GM19397 (cell line): ENCODE data around the gene PTPRM.

Source experiments
- ATAC-seq: cut with Tn5 transposase; IDR thresholded peaks from one replicate; pipeline ENCODE4 v1.9.1; 2021; ENCODE audit warnings: mild to moderate bottlenecking, moderate library complexity; ENCODE audit not compliant: unreplicated experiment

PTPRM gene

DNA sequence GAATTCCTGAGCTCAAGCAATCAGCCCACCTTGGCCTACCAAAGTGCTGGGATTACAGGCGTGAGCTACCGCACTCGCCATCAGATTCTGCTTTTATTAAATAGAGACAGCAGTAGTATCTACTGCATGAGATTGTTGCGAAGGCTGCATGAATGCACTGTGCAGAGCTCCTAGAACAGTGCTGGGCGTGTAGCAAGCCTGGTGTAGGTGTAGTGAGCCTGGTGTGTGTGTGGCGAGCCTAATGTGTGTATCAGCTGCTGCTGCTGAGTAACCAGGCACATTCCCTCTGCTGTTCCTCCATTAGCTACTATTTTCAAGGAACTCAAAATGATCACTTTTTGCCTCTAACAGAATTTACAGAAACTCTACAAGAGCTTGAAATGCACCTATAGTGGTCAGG, 57.6 kb downstream of the PTPRM start:
- ATAC-seq, result no peak

DNA sequence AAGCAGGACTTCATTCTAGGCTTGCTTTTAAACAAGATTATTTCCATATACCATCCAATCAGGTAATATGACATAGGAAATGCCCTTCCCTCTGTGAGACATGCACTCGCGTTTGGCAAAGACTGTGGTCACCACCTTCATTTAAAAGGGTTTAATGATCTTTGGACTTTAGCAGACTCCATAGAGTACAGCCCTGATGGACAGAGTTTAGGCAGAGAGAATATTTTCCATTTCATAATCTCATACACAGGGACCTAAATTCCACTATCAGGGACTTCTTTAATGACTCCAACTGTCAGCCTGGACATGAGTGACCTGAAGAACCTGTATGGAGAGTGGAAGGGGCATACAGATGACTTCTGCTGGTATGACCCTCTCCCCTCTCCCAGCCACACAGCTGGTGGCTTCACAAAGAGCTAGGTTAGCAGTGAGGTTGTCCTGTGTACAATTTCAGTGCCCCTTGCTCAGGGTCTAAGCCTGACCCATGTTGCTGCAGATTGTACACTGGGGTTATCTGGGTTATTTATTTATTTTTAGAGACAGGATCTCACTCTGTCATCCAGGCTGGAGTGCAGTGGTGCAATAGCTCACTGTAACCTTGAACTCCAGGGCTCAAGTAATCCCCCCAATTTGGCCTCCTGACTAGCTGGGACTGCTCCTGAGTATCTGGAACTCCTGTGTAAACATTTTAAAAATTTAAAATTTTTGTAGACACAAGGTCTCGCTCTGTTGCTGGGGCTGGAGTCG, 59.2 kb downstream of the PTPRM start:
- ATAC-seq, result no peak

DNA sequence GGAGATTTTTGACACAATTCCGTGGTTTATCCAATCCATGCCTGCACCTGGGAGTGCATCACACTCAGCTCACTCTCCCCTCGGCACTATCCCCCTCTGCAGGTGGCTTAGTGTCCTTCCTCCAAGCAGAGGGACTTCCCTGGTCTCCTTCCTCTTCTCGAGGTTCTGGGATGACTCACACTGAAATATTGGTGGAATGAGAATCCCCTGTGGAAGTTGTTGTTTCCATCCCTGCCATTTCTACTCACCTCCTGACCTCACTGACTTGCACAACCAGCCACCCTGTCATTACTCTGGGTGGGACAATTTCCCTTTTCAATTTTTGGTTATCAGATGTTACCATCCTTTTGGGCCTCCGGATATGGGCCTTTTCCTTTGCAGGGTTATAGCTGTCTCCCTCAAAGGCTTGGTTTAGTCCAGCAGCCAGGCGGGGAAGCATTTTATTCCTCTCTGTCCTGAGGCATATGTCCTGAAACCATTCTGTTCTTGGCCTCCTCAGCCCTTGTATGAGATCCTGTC, 59.9 kb downstream of the PTPRM start:
- no peak for ATAC-seq

DNA sequence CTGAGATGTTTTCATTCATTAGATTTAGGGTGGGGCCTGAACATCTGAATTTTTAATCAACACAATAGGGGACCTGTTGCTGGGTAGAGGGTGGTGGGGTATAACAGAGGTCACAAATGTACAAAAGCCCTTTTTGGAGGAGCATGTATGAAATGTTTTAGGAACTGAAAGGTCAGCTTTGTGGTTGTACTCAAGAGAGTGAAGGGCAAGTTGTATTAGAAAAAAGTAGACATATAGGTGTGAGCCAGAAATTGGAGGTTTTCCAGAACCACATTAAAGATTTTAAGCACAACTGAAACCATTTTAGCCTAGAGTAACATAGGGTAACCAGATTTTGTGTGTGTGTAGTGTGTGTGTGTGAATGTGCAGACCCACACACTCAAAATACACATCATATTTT, 62.3 kb downstream of the PTPRM start:
- no peak for ATAC-seq

DNA sequence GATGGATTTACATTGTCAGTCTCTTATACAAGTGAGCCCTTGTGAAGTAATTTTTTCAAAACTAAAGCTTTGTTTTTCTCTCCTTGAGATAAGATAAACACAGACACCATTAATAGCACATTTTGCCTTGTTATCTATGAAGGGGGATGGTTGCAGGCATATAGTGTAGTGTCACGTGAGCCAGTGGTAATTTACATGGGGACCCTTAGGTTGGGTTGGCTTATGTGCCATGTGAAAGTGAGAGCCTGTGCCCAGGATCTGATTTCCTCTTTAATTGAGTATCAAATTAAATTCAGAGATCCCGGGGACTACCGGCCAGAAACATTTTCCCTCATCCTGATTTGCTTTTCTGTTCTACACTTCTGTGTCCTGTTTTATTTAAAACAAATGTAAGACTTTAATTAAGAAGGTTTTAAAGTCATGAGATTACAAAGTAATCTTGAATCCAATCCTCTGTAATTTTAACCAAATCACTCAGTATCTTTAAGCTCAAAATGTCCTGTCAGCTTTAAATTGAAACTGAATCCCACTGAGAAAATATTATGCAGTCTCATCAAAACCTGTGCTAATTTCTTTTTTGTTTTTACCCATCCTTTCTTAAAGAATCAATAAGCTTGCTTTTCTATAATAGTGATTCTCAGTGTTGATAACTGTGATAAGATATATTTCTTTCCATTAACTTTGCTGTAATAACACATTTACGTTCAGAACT, 63.8 kb downstream of the PTPRM start:
- ATAC-seq, result no peak

DNA sequence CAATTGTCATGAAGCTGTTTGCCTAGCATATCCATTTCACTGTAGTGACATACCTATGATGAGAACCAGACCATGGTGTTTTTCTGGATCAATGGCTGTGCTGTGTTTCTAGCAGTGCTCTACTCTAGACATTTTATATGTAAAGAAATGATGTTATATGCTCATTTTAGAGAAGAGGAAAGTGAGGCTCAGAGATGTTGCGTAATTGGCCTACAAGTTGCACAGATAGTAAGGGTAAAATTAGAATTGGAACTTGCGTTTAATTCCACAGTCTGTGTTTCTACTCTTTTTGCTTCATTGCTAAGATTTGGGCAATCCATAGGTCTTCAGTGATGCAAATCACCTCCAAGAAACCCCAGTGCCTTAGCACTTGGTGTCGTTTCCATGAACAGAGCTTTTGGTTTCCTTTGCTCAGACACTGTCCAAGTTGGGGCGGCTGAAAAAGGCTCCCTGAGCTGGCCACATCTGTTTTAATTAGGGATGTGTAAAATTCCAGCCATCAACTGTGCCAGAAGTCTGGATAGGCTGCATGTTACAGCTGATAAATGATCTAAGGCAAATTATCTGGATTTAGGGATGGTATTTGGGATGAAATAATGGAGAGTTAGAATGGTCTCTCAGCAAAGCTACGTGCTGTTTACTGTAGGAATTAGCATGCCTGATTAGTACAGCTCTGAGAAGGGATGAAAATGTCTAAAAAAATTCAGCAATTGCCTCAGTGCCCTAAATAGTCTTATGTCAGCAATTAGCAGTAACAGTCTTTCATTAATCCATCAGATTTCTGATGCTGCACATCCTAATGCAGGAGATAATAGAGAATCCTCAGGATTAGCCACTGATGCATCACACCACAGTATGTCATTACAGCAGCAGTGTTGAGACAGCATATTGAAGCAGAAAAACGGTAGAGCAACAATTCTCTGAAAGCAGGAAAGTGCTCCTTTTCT, 65.3 kb downstream of the PTPRM start:
- ATAC-seq, result no peak

DNA sequence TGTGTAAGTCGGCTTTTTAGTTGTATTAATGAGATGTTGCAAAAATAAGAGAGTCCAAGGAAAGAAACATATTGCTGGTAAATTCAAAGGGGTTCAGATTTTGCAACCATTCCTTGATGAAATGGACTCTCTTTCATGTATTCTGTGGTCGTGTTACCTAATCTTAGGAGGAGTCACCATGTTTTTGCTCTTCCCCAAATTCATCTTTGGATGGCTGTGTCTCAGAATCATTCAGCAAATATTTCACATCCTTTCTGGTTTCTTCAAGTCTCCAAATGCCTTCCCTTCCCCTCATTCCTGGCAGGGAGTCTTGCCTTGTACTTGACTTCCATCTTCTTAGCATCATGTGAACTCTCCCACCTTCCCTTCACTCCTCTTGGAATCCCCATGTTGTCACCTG, 66.1 kb downstream of the PTPRM start:
- ATAC-seq, result no peak

DNA sequence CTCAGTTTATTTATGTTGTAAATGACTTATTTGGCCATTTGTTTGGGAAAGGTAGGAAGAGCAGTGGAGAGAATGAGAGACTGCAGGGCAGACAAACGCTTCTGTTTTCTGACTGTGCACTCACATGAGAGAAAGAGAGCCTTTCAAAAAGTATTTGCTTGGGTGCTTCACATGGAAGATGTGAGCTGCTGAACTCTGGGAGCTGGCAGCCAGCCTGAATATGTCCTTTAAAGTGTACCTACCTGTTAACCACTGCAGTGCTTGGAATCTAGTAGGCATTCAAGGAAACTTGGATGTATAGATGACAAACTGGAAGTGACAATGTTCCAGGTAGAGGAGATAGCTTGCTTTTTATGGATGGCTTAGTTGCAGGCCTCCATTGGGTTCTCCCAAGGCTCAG, 68.8 kb downstream of the PTPRM start:
- no peak for ATAC-seq

DNA sequence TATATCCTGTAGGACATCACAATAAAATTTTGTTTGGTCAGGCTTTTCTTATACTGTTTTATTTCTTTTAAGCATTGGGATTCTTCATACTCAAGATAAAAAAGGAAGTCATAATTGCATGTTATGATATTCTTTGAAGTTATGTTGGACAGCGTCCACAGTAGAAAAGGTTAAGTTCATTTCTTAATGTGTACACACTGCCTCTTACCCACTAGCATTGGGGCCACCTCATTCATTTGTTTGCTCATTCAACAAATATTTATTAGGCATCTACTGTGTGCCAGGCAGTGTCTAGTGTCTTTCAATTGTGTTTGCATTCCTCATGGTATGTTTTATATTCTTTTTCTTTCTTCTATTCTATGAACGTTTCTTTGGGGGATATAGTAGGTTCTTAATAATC, 70.2 kb downstream of the PTPRM start:
- ATAC-seq, result no peak

DNA sequence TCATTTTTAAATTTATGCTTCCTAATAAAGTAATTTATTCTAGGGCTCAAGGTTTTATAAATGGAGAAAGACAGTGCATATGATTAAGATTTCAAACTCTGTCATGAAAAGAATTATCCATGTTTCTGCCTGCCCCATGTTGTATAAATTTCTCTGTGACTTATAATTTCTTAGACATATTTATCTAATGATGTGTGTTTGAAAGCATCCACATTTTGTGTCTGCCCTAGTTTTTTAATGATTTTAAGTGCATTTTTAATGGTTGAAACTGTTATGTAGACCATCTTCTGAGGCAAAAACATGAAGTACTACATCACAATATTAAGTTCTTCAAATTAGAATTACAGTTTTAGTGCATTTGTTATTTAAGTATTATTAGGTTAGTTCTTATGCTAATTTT, 71.2 kb downstream of the PTPRM start:
- no peak for ATAC-seq

DNA sequence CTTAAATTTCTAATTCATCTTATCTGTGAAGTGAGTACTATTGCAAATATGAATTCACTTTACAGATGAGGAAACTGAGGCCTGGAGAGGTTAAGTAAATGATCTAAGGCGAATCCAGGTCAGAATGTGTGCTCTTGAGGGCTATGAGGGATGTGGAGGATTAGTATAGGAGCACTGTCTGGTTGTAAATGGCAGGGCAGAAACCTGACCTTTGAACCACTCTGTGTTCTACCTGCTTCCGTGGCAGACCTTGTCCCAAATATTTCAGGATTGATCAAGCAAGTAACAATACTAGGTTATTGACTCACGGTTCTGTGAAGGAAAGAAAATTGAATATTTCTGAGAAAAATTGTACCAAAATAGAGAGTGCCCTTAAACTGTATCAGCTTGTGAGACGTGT, 74.7 kb downstream of the PTPRM start:
- ATAC-seq, result no peak

DNA sequence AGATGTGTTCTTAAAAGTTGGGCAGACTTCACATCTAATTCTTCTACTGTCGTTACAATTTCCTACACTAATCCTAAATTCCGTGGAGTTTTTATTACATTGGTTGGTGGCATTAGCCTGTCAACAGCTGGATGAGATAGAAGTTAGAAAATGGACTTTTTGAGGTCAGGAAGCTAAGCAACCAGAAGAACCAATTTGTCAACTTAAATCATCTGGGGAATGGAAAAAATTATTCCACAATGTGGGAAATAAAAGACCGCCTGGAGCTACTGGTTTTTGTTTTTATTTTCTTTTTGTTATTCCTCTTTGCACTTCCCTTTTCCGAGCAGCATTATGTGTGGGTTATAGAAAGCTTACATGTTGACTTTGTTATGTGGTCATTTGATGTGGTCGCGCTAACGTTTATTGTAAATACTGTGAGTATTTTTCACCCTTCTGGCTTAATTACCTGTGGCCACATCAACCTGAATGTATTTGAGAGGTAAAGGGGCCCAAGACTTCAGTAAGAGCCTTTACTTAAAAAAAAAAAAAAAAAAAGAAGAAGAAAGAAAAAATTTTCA, 75.3 kb downstream of the PTPRM start:
- no peak for ATAC-seq

DNA sequence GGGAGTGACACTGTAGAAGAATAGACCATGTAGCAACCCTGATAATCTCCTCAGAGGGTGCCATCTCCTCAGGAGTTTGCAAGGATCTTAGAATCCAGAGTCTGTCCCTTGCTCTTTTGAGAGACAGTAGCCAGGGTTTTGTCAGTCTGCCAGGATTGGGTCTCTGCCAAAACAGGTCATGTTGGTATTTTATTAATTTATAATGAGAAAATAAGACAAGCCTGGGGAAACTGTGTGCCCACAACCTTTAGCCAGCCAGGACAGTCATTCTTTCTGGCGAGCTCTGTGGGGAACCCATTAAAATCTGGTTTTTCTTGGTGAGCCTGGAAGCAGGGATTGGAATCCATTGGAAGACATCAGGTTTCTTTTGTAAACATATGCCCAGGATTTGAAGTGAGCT, 78.6 kb downstream of the PTPRM start:
- no peak for ATAC-seq

DNA sequence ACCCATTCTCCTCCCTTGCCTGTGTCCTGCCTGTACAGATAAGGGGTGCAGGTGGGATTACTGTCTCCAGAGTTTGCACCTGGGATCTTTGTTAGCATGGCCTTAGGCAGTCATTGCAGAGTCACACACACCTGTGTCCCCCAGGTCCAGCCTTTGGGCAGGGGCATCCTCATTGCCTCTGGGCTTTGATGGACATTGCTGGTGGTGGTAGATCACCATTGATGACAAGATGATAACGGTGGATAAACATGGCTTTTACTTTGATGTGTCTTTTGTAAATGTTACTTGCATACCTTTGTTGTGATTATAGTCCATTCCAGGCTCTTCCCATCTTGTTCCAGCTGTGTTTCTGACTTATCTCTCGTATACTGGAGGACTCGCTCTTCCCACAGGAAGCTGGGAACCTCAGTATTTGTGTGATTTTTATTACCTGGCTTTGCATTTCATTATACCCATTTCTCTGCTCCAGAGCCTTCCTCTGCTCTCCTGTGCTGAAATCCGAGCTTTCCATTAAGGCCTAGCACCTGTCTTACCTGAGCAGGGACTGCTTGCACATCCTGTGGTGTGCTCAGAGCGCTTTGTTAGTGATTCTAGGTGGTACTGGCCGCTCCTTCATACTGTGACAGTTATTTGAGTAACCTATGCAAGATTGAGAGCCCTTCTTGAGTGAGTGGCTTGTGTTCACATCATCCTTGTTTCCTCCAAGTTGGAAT, 79.2 kb downstream of the PTPRM start:
- no peak for ATAC-seq

DNA sequence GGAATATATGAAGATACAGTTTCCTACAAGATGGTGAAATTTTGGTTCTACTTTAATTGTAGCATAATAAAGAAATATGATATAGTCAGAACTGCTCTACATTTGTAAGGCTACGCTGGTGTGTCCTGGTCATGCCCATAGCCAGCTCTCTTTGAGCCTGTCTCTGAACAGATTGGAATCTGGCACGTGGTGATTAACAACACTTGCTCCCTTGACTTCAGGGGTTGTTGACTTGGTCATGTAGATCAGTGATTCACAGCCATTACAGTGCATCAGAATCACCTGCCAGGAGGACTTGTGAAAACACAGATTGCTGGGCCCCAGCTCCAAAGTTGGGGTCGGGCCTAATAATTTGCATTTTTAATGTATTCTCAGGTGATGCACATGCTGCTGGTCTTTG, 80.4 kb downstream of the PTPRM start:
- no peak for ATAC-seq

DNA sequence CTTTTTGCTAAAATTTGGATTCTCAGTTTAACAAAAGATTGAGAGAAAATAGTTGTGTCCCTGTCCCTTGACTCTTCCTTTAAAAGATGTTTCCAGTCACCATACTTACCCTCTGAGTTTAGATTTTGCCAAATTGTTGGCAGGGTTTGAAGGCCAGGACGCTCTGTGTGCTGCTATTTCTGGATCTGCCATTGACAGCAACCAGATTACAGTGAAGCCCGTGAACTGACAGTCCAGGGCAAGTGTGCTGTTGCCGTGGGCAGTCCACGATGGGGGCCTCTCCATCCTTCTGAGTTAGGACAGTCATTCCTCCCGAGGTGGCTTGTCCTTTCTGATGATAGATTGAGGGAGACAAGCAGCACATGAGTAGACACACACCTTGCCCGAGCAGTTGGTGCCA, 89.9 kb downstream of the PTPRM start:
- ATAC-seq, result no peak

DNA sequence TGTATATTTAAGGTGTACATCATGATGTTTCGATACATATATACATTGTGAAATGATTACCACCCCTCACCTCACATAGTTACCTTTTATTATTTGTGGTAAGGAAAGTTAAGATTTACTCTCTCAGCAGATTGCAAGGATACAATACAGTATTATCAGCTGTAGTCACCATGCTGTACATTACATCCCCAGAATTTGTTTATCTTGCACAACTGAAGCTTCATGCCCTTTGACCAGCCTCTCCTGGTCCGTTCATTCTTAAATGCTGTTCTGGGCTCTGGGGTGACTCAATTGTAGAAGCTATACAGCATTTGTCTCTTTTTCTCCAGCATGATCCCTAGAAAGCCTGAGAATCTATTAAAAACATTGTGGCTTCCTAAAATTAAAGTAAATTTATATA, 90.8 kb downstream of the PTPRM start:
- no peak for ATAC-seq

DNA sequence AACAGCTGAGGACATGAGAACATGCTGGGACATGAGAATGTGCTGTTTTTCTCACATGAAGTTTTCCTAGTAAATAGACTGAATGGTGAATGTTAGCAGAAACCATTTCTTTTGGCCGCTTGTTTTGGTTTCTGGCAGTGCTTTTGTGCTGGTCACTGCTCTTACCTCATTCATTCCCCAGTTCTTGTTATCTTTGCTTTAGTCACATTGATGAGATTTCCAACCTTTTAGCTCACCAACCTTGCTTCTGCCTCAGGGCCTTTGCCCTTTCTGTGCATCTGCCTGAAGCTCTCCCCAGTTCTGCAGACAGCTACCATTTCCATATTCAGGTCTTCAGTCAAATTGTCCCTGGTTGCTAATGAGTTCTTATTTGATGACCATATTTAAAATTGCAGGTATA, 91.6 kb downstream of the PTPRM start:
- no peak for ATAC-seq

DNA sequence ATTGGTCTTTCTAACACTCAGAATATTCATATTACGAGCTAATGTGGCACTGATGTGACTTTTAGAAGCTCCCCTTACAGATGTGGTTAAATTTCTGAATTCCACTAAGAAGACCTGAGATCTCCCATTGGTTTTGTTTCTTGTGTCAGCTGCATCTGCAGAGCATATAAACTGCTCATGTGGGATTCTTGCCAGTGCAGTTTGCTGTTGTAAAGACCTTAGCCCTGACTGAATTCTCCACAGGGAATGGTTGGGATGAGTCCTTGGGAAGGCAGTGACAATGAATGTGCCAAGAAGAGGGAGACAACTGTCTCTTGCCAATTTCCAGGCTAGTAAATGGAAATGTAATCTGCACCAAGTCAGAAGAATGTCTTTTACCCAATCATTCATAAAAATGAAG, 94.1 kb downstream of the PTPRM start:
- ATAC-seq, result no peak

DNA sequence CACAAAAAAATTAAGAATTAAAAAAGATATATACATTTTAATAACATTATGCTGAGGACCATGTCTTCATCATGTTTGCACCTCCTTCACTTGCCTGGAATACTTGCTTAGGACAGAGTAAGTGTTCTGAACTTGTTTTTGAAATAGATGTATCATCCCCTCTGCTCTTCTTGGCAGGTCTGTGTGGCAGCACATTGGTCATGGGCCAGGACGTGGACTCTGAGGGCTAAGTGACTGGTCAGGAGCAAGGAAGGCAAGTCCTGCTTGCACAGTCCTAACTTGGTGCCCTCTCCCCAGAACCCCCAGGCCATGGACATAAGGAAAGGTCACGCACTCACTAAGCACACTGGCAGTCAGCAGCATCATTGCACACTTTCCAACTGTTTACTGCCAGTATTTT, 95.8 kb downstream of the PTPRM start:
- ATAC-seq, result no peak
